Measurements from ENCODE around the gene ABCA10.

- TF ChIP-seq CTCF (IDR thresholded peaks at IDR 0.05; ENCODE audit: control extremely low read depth in 1 of 3, insufficient read depth in 1 of 3, low read depth in 1 of 3, low read length in 3 of 3) (no peak), POLR2A (IDR thresholded peaks at IDR 0.05; ENCODE audit: control extremely low read depth in 1 of 2, low read depth in 2 of 2, low read length in 2 of 2) (no peak), RFX5 (IDR thresholded peaks at IDR 0.05; ENCODE audit: borderline replicate concordance, low read depth, low read length) (no peak), SRF (IDR thresholded peaks at IDR 0.05; ENCODE audit: low read depth, low read length) (no peak), USF2 (IDR thresholded peaks at IDR 0.05; ENCODE audit: low read length) (no peak), SP1 (IDR thresholded peaks at IDR 0.05; ENCODE audit: low read depth, low read length) (no peak), MAX (IDR thresholded peaks at IDR 0.05) (no peak), CHD2 (IDR thresholded peaks at IDR 0.05; ENCODE audit: low read length) (no peak), POLR2AphosphoS5 (IDR thresholded peaks at IDR 0.05; ENCODE audit: low read depth, low read length) (no peak), GABPA (IDR thresholded peaks at IDR 0.05; ENCODE audit: borderline replicate concordance, insufficient read depth, low read length) (no peak), MAFK (IDR thresholded peaks at IDR 0.05; ENCODE audit: low read depth, low read length) (no peak), TAF1 (IDR thresholded peaks at IDR 0.05; ENCODE audit: low read depth, low read length) (no peak), EP300 (IDR thresholded peaks at IDR 0.05; ENCODE audit: borderline replicate concordance in 1 of 2, low read depth in 2 of 2, low read length in 2 of 2) (no peak)
Measured at GRCh38 chr17:69230939-69231338, 2.3 kb upstream of the ABCA10 start.
